ENCODE data around the gene KCNK18.
"Not testable (repeated sequence)": the region's sequence is repeated elsewhere in the genome, so short reads cannot be mapped to it uniquely, and the experiment has no call there.

The KCNK18 gene

DNA sequence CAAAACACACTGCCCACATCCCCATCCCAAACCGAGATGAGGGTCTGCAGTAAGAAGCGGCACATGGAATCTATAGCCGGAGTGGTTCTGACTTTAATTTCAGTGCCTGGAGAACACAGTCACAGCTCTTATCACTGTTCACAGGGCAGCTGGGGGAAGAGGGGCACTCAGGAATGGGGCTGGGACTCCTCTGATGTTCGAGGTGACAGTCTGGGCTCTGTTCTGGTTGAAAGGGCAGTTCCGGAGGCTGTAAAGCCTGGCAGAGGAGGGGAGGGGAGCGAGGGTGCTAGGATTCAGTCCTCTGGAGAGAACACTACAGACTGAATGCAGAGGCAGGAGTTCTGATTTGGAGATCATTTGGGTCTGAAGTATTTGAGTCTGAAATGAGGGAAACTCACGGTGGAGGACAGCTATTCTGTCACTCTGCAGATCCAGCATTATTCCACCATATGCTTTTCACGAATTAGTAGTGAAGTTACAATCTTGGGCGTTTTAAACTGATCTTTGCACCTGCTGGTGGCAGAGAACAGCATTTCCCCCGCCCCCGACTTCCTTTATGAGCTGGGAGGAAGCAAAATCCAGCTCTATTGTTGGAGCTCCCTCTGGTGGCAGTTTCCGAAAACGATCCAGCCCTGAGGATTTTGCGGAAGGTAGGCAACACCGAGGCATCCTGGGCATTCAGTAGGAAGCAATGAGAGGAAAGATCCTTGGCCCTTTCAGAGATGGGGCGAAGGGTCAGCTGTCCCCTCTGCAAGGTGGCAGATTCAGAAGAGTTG, 22.7 kb upstream of the KCNK18 start:
- DNase-seq: peak; percentile 64 to 71

DNA sequence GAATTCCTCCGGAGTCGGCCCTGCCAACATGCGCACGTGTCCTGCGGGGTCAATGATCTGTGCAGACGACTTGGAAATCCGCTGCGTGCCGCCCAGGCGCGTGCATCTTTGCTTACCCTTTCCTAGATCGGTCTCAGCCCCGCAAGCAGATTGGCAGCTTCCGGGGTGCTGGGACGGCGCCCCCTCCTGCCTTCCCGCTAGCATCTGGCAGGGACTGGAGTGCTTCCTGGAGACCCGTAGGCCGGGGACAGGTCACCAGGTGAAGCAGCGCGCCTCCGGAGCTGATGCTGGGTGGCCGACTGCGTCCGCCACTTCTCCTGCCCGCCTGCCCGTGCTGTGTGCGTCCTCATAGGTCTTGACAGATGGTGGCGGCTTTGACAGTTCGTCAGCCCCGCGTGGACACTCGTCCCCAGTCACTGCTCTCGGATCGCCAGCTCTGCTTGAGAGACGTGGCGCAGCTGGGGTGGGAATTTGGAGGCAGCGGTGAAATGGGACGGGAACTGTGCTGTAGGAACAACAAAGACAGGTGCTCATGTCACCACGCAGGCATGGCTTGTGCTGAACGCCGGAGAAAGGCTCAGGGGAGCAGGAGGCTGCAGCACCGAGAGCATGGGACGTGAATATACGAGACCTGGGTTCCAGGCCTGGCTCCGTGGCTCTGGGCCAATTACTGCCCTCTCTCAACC, 21.9 kb upstream of the KCNK18 start:
- DNase-seq: peak in 1 of 2 experiments; percentile 49

DNA sequence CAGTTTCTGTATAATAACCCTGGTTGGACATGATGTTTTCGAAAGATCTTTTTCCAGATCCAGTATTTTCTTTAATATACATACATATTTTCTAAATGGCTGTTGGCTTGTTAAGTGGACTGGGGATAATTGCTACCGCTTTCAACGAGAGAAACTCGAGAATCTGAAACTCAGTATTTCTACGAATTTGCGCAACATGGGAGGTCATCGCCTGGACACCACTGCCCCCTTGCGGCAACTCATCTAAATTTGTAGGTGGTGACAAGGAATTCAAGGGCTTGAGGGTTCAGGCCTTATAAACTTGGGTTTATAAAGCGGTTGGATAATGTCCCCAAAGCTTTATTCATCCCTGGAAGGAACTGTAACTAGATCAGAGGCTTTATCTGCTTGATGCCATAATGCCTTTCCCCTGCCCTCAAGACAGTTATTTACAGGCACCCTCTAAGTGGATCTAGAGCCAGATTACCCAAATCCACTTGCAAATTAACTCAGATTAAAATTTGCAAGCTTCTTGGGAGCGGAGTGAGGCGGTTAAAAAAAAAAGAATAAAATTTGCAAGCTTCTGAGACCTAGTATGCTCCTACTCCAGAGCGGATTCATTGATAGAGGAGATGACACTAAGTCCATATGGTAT, 21.3 kb upstream of the KCNK18 start:
- DNase-seq: peak; percentile 60 to 62

DNA sequence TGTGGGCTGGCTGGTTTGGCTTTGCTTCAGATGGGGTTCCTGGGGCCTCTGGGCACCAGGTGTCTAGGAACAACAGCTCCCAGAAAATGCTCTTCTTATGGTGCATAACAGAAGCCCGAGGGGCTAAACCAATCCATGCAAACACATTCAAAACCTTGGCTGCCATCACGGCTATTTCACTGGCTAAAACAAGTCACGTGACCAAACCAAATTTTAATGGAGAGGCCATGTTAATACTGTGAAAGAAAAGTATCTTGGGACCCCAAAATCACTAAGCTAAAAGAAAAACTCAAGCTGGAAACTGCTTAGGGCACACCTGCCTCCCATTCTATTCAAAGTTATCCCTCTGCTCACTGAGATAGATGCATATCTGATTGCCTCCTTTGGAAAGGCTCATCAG, 19.1 kb upstream of the KCNK18 start:
- DNase-seq: no peak

DNA sequence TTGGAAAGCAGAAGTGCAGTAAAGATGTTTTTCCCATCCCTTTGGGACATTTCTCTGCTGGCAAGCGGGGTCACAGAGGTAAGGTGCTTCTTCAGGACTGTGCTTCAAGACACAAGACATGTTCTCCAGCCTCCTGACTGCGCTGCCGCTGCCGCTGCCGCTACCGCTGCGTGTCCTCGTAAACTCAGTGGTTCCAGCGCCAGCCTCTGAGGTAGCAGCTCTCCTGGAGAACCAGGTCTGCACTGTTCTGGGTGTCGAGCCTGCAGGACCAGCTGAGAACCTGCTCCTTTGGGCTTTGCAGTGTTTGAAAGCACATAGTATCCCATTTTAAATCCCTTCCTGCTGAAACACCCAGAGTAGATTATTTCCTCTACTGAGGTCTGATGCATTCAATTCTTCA, 13.0 kb upstream of the KCNK18 start:
- no peak for DNase-seq

DNA sequence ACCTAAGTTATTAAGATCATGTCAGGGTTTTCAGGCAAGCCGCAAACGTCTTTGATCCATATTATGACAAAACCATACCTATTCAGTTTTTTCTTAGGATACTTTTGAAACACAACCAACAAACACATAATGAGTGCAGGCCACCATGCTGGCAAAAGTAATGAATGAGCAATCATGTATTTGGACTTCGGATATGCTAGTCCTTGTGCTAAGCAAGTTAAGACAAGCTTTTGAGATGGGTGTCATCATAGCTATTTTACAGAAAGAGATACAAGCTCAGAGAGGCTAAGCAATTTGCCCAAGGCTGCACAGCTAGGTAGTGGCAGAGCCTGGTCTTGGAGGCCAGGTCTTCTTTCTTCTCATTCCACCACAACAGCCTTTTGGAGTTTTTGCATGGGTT, 12.5 kb upstream of the KCNK18 start:
- DNase-seq: no peak

DNA sequence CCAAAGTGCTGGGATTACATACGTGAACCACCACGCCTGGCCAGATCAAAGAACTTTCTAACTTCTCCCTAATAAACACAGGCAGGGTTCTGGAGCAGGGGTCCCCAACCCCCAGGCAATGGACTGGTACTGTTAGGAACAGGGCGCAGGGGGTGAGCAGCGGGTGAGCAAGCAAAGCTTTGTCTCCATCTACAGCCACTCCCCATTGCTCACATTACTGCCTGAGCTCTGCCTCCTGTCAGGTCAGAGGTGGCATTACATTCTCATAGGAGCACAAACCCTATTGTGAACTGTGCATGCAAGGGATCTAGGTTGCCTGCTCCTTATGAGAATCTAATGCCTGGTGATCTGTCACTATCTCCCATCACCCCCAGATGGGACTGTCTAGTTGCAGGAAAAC, 11.5 kb upstream of the KCNK18 start:
- not testable (repeated sequence) for DNase-seq

DNA sequence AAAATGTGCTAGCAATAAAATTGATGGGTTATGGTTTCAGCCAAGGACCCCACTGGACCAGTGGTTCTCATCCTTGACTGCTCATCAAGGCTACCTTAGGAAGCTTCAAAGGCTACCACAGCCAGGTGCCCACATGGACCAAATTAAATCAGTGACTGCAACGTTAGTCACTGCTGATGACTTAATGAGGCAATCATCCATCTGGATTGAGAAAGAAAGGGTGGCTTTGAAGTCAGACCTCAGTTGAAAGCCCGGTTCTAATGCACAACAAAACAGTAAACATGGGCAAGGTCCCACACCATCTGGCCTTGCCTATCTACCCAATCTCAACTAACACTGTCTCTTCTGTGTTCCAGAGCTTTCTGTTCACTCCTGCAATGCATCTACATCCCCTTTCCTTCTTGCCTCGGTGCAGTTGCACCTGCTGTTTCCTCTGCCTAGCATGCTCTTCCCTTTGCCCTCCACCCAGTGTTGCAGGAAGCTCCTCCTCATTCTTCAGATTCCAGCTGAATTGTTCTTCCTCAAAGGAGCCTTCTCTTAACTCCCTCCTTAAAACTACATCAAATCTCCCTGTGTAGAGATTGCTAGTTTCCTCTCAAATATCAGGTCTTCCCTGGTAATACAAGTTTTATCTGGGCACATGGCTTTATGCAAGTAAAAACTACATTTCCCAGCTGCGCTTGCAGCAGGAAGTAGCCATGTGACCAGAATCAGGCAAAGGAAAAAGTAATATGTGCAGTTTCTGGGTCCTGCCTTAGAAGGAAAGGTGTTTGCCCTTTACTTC, 10.3 kb upstream of the KCNK18 start:
- DNase-seq: no peak

DNA sequence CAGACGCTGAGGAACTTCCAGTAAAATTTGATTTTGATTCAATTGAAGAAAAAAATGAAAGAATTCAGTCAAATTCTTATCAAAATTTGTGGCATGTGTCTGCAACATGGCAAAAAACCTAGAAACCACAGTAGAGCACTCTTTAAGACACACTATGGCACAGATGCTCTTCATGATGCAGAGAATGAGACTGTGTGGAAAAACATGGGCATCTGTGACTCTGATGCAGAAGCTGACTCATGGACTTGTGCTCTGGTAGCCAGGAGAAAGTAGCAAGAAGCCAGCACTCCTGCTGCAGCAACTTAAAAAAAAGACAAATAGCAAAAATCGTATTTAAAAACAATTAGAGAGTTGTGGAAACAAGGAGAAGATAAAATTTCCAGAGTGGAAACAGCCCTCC, 8.9 kb upstream of the KCNK18 start:
- no peak for DNase-seq

DNA sequence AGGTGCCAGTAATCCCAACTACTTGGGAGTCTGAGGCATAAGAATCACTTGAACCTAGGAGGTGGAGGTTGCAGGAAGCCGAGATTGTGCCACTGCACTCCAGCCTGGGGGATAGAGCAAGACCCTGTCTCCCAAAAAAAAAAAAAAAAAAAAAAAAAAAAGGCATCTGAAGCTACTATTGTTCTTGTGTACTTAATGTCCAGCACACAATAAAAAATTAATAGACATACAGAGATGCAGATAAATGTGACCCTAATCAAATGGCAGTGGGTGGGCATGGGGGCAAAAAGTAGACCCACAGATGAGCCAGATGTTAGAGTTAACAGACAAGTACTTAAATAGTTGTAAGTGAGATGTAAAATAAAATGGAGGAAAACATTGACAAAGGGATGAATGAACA, 7.7 kb upstream of the KCNK18 start:
- DNase-seq: no peak

DNA sequence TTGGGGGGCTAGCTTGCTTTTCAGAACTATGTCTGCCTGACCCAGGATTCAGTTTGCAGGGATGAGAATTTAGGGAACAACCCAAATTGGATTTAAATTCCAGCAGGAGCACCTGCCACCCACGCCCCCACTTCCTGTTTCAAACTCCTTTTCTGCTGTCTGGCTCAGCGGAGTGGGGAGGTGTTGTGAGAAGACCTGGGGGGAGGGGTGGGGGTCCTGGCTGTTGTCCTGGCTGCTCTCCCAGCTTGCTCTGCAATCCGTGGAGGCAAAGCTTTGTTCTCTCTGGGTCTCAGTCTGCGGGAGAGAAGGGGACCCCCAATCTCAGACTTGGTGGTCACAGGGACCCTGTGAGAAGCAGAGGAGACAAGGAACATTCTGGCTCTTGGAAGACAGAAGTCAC, 799 bp downstream of the KCNK18 start:
- DNase-seq: no peak

DNA sequence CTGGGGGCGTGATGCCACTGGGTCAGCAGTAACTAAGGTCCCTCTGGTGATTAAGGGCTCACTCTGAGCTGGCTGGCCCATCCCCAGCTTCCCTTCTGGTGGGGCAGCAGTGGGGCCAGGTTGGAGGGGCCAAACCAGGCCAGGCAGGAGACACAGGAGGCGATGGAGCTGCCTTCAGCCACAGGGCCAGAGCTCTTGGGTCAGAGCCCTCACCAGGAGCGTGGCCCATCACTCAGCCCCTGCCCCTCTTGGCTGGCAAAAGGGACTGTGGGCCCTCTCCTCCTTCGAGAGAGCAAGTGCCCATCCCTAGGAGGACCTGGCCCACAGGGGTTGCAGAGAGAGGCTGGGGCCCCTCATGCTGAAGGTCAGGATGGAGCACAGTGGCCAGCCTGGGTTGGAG, 4.5 kb downstream of the KCNK18 start:
- no peak for DNase-seq

DNA sequence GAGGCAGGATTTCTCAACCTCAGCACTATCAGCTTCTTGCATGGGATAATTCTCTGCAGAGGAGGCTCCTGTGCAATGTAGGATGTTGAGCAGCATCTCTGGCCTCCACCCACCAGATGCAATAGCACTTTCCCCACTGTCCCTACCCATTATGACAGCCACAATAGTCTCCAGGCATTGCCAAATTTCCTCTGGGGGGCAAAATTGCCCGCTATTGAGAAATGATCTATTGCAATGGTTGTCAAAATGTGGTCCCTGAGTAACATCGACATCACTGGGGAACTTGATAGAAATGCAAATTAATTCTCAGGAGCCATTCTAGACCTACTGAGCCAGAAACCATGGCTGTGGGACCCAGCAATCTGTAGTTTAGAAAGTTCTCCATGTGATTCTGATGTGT, 7.0 kb downstream of the KCNK18 start:
- no peak for DNase-seq

DNA sequence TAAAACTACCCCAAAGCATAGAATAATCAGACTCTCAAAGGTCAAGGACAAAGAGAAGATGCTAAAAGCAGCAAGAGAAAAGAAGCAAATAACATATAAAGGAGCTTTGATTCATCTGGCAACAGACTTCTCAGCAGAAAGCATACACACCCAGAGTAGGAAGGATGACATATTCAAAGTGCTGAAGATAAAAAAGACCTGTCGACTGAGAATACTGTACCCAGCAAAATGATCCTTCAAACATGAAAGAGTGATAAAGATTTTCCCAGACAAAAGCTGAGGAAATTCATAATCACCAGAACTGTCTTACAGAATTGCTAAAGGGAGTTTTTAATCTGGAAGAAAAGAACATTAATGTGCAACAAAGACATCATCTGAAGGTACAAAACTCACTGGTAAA, 14.9 kb downstream of the KCNK18 start:
- no peak for DNase-seq

DNA sequence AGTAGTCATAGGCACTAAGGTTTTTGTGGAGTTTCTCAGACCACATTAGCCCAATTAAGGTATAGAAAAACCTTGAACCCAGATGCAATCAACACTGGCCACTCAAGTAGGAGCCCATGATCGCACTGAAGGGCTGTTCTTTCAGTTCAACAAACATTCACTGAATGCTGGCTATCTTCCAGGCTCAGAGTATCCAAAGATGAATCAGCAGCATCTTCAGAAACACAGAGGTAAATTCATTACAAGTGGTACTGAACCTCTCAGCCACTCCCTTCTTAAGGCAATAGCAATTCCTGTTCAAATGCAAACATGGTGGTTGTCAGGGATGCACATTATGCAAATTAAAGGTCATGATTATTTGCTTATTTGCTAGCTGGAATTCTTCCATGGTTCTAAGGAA, 17.1 kb downstream of the KCNK18 start:
- no peak for DNase-seq

DNA sequence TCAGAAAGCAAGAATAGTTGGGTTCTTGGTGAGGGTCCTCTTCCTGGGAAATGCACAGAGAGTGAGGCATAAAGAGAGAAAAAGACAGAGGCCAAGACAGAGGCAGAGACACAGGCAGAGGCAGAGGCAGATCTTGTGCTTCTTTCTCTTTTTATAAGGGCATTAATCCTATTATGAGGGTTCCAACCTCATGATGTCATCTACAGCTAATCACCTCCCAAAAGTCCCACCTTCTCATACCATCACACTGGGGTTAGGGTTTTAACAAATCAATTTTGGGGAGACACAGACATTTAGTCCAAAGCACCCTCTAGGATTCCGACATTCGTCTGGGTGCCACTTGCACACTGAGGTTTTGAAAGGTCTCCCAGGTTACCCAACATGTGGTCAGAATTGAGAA, 17.8 kb downstream of the KCNK18 start:
- no peak for DNase-seq

DNA sequence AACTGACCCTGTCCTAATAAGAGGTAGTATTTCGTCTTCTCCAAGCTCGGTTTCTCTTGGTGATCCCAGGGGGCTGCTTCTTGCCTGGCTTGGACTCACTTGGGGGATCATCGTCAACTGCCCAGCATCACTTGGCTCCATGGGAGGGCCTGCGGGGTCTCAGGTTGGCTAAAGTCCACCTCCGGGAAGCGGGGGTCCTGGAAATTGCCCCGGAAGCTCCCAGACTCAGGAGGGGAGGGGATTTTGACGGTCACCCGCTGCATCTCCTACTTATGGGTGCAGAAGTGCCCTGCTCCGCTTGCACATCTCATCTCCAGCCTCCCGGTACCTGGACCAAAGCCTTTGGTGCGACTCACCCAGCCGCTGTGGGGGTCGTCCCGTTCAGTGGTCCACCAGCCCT, 18.7 kb downstream of the KCNK18 start:
- DNase-seq: no peak

DNA sequence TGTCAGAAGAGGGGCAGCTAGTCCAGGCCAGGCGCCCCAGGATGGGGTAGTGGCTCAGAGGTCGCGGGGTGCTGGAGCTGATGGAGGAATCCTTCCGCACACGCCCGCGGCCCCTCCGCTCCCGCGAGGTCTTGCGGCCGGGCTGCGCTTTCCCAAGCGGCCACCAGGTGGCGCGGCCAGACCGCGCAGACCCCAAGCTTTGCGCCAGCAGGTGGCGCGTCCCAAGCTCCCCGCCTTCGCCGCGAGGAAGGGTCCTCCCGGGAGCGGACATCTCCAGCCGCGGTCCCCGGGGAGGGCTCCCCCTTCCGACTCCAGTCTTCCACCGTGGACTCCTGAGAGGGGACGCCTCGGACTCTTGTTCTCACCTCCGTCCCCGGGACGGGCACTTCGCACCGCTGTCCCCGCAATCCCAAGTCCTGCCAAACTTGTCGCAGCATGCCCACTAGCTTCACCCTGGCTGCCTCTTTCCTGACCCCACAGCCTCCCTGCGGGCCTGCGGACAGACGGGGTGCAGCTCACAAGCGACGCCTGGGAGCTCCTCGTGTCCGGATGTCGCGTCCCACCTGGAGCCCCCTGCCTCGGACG, 19.4 kb downstream of the KCNK18 start:
- peak; percentile 61 to 73 for DNase-seq

DNA sequence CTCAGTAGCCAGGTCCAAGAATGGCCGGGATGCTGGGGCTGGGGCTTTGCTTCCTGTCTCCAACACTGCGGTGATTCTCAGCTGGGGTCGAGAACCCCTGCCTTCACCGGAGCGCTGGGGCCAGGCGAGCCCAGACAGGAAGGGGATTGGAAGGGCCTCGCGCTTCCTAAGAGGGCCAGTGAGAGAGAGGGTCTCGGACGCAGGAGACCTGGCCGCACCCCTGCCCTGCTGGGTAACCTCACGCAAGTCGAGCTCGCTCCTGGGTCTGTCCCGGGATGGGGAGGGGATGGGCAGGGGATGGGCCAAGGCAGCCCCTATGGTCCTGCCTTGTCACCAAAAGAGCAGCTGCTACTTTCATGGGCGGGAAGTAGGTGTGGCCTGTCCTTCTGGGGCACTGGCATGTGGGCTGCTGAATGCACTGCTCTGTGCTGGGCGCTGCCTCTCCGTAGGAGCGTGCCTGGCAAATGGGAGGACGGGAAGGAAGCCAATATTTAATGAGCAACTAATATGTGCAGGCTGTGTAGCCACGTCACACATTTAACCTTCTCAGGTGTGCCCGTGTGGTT, 20.0 kb downstream of the KCNK18 start:
- DNase-seq: peak; percentile 47 to 64

DNA sequence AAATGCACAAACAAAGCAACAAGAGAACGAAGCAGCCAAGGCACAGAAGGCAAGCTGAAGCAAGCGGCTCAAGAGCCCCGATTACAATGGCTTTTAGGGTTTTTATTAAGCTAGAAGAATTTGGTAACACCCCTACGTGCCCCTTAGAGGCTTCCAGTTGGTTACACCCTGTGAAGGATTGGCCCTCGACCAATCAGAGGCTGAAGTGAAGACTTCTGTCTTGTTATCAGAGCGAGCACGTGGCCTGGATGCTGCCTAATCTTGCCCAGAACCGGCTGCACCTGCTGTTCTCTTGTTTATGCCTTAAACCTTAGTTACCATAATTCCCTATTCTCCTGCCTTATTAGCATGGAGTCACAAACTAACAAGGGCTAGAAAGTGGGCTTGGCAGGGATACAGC, 21.4 kb downstream of the KCNK18 start:
- no peak for DNase-seq

DNA sequence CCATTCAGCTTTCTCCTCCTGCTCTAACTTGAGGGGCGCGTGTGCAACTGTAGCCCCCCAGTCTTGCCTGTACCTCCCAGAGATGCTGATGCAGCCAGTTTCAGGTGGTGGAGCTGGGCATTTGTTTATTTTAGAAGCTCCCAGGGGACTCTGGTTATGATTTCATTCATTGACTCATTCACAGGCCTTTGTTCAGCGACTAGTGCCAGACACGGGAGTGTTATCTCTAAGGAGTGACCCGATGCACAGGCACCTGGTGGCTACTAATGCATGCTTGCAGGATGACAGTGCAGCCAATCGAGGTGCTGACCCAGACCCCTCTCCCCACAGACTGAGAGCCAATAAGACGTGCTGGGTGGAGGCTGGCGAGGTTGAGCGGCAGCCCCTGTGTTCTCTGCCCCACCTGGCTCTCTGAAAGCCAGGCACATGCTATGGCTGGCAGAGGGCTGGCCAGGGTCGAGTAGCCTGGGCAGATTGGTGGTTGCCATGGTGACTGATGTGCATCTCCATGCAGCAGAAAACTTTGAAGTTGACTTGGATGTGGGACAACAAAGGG, 23.9 kb downstream of the KCNK18 start:
- peak; percentile 42 to 50 for DNase-seq

DNA sequence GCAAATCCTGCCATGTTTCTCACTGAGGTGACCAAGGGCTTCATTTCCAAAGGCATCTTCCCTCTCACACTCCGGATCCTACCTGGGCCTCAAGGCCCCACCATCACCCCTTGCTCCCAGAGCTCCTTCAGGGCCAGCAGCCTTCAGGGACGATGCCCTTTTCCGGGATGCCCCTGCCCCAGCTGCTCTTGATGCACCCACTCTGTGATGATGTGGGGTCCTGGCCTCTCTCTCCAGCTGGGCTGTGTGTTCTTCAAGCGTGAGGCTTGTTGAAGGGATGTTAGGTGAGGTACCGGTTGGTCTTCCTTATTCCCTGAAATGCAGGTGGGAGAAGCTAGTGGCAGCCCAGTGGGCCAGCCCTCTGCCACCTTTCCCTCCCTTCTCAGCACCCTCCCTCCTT, 25.3 kb downstream of the KCNK18 start:
- DNase-seq: no peak
